GM23248 (cell line): ENCODE data around the gene TUG1. TPM values are rescaled to one million over a fixed set of nuclear protein-coding genes. Genes with fewer than 3 reads are reported as not detected.

Source experiments
- DNase-seq: peaks from one replicate; pipeline ENCODE4 v3.0.0-alpha.2; 2015
- H2AFZ ChIP-seq: fragments of 200-600 bp; sonication (generic); 2 replicates; pipeline ENCODE4 v1.6.1; 2016; ENCODE audit warnings: antibody characterized with exemption
- H3F3A ChIP-seq: fragments of 200-600 bp; sonication (generic); 2 replicates; pipeline ENCODE4 v1.6.1; 2016; ENCODE audit warnings: mild to moderate bottlenecking, antibody characterized with exemption, mixed run types; ENCODE audit not compliant: insufficient read depth
- H3K27ac ChIP-seq: fragments of 200-600 bp; sonication (generic); 2 replicates; pipeline ENCODE4 v1.5.1; 2016; ENCODE audit warnings: mild to moderate bottlenecking
- H3K27me3 ChIP-seq: fragments of 200-600 bp; sonication (generic); replicated peaks from 2 replicates; pipeline ENCODE4 v1.6.1; 2016; ENCODE audit warnings: mild to moderate bottlenecking; ENCODE audit not compliant: insufficient read depth
- H3K36me3 ChIP-seq: fragments of 200-600 bp; sonication (generic); 2 replicates; pipeline ENCODE4 v1.6.1; 2016; ENCODE audit warnings: low read depth, mild to moderate bottlenecking
- H3K4me1 ChIP-seq: fragments of 200-600 bp; sonication (generic); 2 replicates; pipeline ENCODE4 v1.6.1; 2016; ENCODE audit warnings: mild to moderate bottlenecking; ENCODE audit not compliant: insufficient read depth
- H3K4me2 ChIP-seq: fragments of 200-600 bp; sonication (generic); one replicate; pipeline ENCODE4 v1.6.1; 2016; ENCODE audit warnings: mild to moderate bottlenecking; ENCODE audit not compliant: unreplicated experiment
- H3K4me3 ChIP-seq: fragments of 200-600 bp; sonication (generic); 2 replicates; pipeline ENCODE4 v1.5.1; 2016; ENCODE audit warnings: mild to moderate bottlenecking
- H3K79me2 ChIP-seq: fragments of 200-600 bp; sonication (generic); 2 replicates; pipeline ENCODE4 v1.6.1; 2016; ENCODE audit warnings: mild to moderate bottlenecking; ENCODE audit not compliant: insufficient read depth
- H3K9ac ChIP-seq: fragments of 200-600 bp; sonication (generic); 2 replicates; pipeline ENCODE4 v1.6.1; 2016; ENCODE audit warnings: mild to moderate bottlenecking
- H3K9me2 ChIP-seq: fragments of 200-600 bp; sonication (generic); 2 replicates; pipeline ENCODE4 v1.6.1; 2016; ENCODE audit warnings: mixed run types, mild to moderate bottlenecking, moderate library complexity; ENCODE audit not compliant: insufficient read depth
- H3K9me3 ChIP-seq: fragments of 200-600 bp; sonication (generic); one replicate; pipeline ENCODE4 v1.6.1; 2017; ENCODE audit warnings: low read depth
- H4K20me1 ChIP-seq: fragments of 200-600 bp; sonication (generic); 2 replicates; pipeline ENCODE4 v1.6.0; 2016; ENCODE audit not compliant: insufficient read depth
- EZH2 ChIP-seq: fragments of 200-600 bp; sonication (generic); IDR thresholded peaks from 2 replicates; pipeline ENCODE4 v1.6.1; 2018; ENCODE audit warnings: antibody characterized with exemption, mild to moderate bottlenecking; ENCODE audit not compliant: insufficient read depth, poor library complexity, severe bottlenecking
- EZH2phosphoT487 ChIP-seq: fragments of 200-600 bp; sonication (generic); IDR thresholded peaks from 2 replicates; pipeline ENCODE4 v1.6.1; 2018; ENCODE audit warnings: antibody characterized with exemption, moderate library complexity, mild to moderate bottlenecking, low read depth; ENCODE audit not compliant: insufficient read depth
- WGBS, 2 experiments: methylation state at CpG; one replicate each; pipeline ENCODE4 v1.1.6; 2015 to 2017; ENCODE audit warnings: low lambda C conversion rate in 2 of 2, low coverage in 1 of 2; ENCODE audit errors: missing lambda C conversion rate in 2 of 2; 5-methylcytosine and 5-hydroxymethylcytosine counted together
- in situ Hi-C: fragments of 300-500 bp; cut with MboI; formaldehyde crosslinking; loops from 2 replicates; pipeline ENCODE4 v1.15.0; 2020
- polyA plus RNA-seq: library from polyadenylated mRNA; unstranded; fragments of >200 nt; fragmentation: Nextera tagmentation; extraction: Ambion mirVana; gene quantifications from 2 replicates; pipeline ENCODE4 v1.2.1, GENCODE V29; 2016
- total RNA-seq: library from RNA; depleted of rRNA; stranded (reverse); fragments of >200 nt; shearing (Covaris generic); gene quantifications from 2 replicates; pipeline ENCODE4 v1.2.3, GENCODE V29; 2014

Gene TUG1
- total and polyA plus RNA-seq, 2 experiments from 2014 or later, result 26.6 to 65.9 TPM

- no peaks in the 10 kb centered on the region for H3K9me3 ChIP-seq
- H3K9ac ChIP-seq, result no peak overlapping the region
- WGBS, 2 experiments, result 89 to 90% methylated on average over 10 of the region's 10 CpGs
- TF ChIP-seq EZH2phosphoT487 (no peak), EZH2 (no peak)
- no peaks in the 10 kb centered on the region for H3K4me1 ChIP-seq
- H4K20me1 ChIP-seq, result 0 out of 2 replicates have a peak, but pooled peaks cover 5% of the 10 kb centered on the region
- in situ Hi-C loops, result no loop called here
- H3K36me3 ChIP-seq, result peaks cover 26% of the 10 kb centered on the region
- no peaks in the 10 kb centered on the region for H3K79me2 ChIP-seq
- H3K9me2 ChIP-seq, result no peaks in the 10 kb centered on the region
- H2AFZ ChIP-seq, result no peak overlapping the region
- DNase-seq, result no peak
- H3K4me3 ChIP-seq, result no peak overlapping the region
- H3K4me2 ChIP-seq, result no peak overlapping the region
- no peak overlapping the region for H3K27ac ChIP-seq
- no peaks in the 10 kb centered on the region for H3K27me3 ChIP-seq
- H3F3A ChIP-seq, result peaks cover 5% of the 10 kb centered on the region; the same call in 1 of the 2 replicates
Measured at GRCh38 chr22:30927806-30928205, 41.3 kb upstream of the TUG1 start.

- H3K36me3 ChIP-seq, result peaks cover 26% of the 10 kb centered on the region
Measured at GRCh38 chr22:30928401-30928800, 40.7 kb upstream of the TUG1 start.

GRCh38 chr22:30930228-30930627 lies 38.8 kb upstream of the TUG1 start:
- Histone ChIP-seq H2AFZ (no peak overlapping the region), H3K79me2 (no peaks in the 10 kb centered on the region), H3K9ac (no peak overlapping the region), H3K4me2 (no peak overlapping the region), H4K20me1 (0 out of 2 replicates have a peak, but pooled peaks cover 5% of the 10 kb centered on the region), H3K9me3 (no peaks in the 10 kb centered on the region), H3F3A (no peaks in the 10 kb centered on the region), H3K27ac (no peak overlapping the region), H3K27me3 (no peaks in the 10 kb centered on the region), H3K9me2 (no peaks in the 10 kb centered on the region), H3K4me3 (no peak overlapping the region), H3K36me3 (peaks cover 37% of the 10 kb centered on the region), H3K4me1 (no peaks in the 10 kb centered on the region)
- DNase-seq, result no peak
- 99 to 100% methylated on average over 3 of the region's 3 CpGs for WGBS, 2 experiments
- in situ Hi-C loops, result no loop called here
- no peak for TF ChIP-seq EZH2
- TF ChIP-seq EZH2phosphoT487, result no peak

More at GRCh38 chr22:30928401-30928800, 40.7 kb upstream of the TUG1 start:
- Histone ChIP-seq H3K27me3 (no peaks in the 10 kb centered on the region), H4K20me1 (0 out of 2 replicates have a peak, but pooled peaks cover 5% of the 10 kb centered on the region), H3K4me2 (no peak overlapping the region), H3F3A (peaks cover 5% of the 10 kb centered on the region; the same call in 1 of the 2 replicates), H3K9me2 (no peaks in the 10 kb centered on the region), H2AFZ (no peak overlapping the region), H3K9me3 (no peaks in the 10 kb centered on the region), H3K9ac (no peak overlapping the region), H3K4me1 (no peaks in the 10 kb centered on the region), H3K27ac (no peak overlapping the region), H3K4me3 (no peak overlapping the region), H3K79me2 (no peaks in the 10 kb centered on the region)
- no peak for TF ChIP-seq EZH2phosphoT487
- no peak for TF ChIP-seq EZH2
- 98% methylated on average over 6 of the region's 6 CpGs for WGBS, 2 experiments
- no peak for DNase-seq
- in situ Hi-C loops, result no loop called here

GRCh38 chr22:30931541-30932300 lies 37.3 kb upstream of the TUG1 start:
- no peaks in the 10 kb centered on the region for H3K4me1 ChIP-seq
- TF ChIP-seq EZH2phosphoT487 (no peak), EZH2 (no peak)
- DNase-seq, result no peak

More at GRCh38 chr22:30931541-30932300, 37.3 kb upstream of the TUG1 start:
- Histone ChIP-seq H3K9me3 (no peaks in the 10 kb centered on the region), H3K36me3 (peaks cover 46% of the 10 kb centered on the region), H3K9ac (no peak overlapping the region), H3K9me2 (no peaks in the 10 kb centered on the region), H3K79me2 (no peaks in the 10 kb centered on the region), H3K4me3 (no peak overlapping the region), H3F3A (no peaks in the 10 kb centered on the region), H3K27me3 (no peaks in the 10 kb centered on the region), H3K27ac (no peak overlapping the region), H3K4me2 (no peak overlapping the region), H4K20me1 (0 out of 2 replicates have a peak, but pooled peaks cover 5% of the 10 kb centered on the region), H2AFZ (no peak overlapping the region)
- 97 to 98% methylated on average over 4 of the region's 4 CpGs for WGBS, 2 experiments
- in situ Hi-C loops, result no loop called here
